ENCODE data around the gene CAPN15.

GRCh38 chr16:497258-497657, 30.3 kb upstream of the CAPN15 start:
- TF ChIP-seq POLR2A (IDR thresholded peaks at IDR 0.05) (no peak), CTCF (IDR thresholded peaks at IDR 0.05) (no peak)

Measured in heart left ventricle (tissue), 13 donors.